DOHH2 (cell line): ENCODE results near the gene DYNC1I1.

ENCODE experiments used
- CTCF ChIP-seq: fragments of 200-600 bp; sonication (generic); IDR thresholded peaks from one replicate; pipeline ENCODE4 v1.5.1; 2014; ENCODE audit warnings: antibody characterized with exemption, mild to moderate bottlenecking, low read depth, low read length; ENCODE audit not compliant: poor library complexity, severe bottlenecking
- EZH2phosphoT487 ChIP-seq: fragments of 200-600 bp; sonication (generic); IDR thresholded peaks from 2 replicates; pipeline ENCODE4 v1.6.1; 2017; ENCODE audit warnings: borderline replicate concordance, mild to moderate bottlenecking, antibody characterized with exemption, low read length, moderate library complexity, mixed read lengths

GRCh38 chr7:95904099-95904498 is 131.7 kb downstream of the DYNC1I1 start:
- TF ChIP-seq CTCF (no peak), EZH2phosphoT487 (no peak)
